IPS-18a (cell line): ENCODE results near the gene OSBPL2.

ENCODE experiments used
- H3K27ac ChIP-seq: one replicate; pipeline ENCODE4 v1.5.1; 2013; ENCODE audit warnings: low read length
- H3K27me3 ChIP-seq: one replicate; pipeline ENCODE4 v1.6.1; 2013; ENCODE audit warnings: mild to moderate bottlenecking, low read length; ENCODE audit not compliant: control insufficient read depth, insufficient read depth
- H3K36me3 ChIP-seq: one replicate; pipeline ENCODE4 v1.6.1; 2013; ENCODE audit warnings: low read depth, low read length; ENCODE audit not compliant: control insufficient read depth
- H3K4me1 ChIP-seq: one replicate; pipeline ENCODE4 v1.6.1; 2013; ENCODE audit warnings: low read depth, low read length; ENCODE audit not compliant: control insufficient read depth
- H3K4me3 ChIP-seq: one replicate; pipeline ENCODE4 v1.5.1; 2013; ENCODE audit warnings: low read length
- H3K9ac ChIP-seq: one replicate; pipeline ENCODE4 v1.6.1; 2013; ENCODE audit warnings: mild to moderate bottlenecking, low read length, moderate library complexity
- H3K9me3 ChIP-seq: one replicate; pipeline ENCODE4 v1.6.1; 2013; ENCODE audit warnings: low read depth, low read length; ENCODE audit not compliant: control insufficient read depth

The OSBPL2 gene

GRCh38 chr20:62240020-62240685 is 1.8 kb downstream of the OSBPL2 start:
- Histone ChIP-seq H3K4me3 (no peak overlapping the region), H3K36me3 (no peaks in the 10 kb centered on the region), H3K9me3 (no peaks in the 10 kb centered on the region), H3K27me3 (no peaks in the 10 kb centered on the region), H3K27ac (no peak overlapping the region), H3K9ac (no peak overlapping the region), H3K4me1 (peaks cover 5% of the 10 kb centered on the region)

- H3K4me3 ChIP-seq: no peak overlapping the region
- no peaks in the 10 kb centered on the region for H3K36me3 ChIP-seq
Observed at GRCh38 chr20:62241506-62241905, 3.2 kb downstream of the OSBPL2 start.

GRCh38 chr20:62242176-62242575 is 3.9 kb downstream of the OSBPL2 start:
- H3K27ac ChIP-seq: no peak overlapping the region
- H3K9me3 ChIP-seq: no peaks in the 10 kb centered on the region
- no peak overlapping the region for H3K4me3 ChIP-seq
- no peaks in the 10 kb centered on the region for H3K36me3 ChIP-seq
- no peaks in the 10 kb centered on the region for H3K27me3 ChIP-seq
- no peak overlapping the region for H3K9ac ChIP-seq
- H3K4me1 ChIP-seq: peaks cover 5% of the 10 kb centered on the region

More at GRCh38 chr20:62241506-62241905, 3.2 kb downstream of the OSBPL2 start:
- Histone ChIP-seq H3K27ac (no peak overlapping the region), H3K4me1 (peaks cover 5% of the 10 kb centered on the region), H3K9me3 (no peaks in the 10 kb centered on the region), H3K9ac (no peak overlapping the region), H3K27me3 (no peaks in the 10 kb centered on the region)

GRCh38 chr20:62243106-62243505 is 4.8 kb downstream of the OSBPL2 start:
- H3K4me3 ChIP-seq: no peak overlapping the region
- no peak overlapping the region for H3K9ac ChIP-seq
- H3K36me3 ChIP-seq: no peaks in the 10 kb centered on the region

GRCh38 chr20:62243906-62244515 is 5.7 kb downstream of the OSBPL2 start:
- Histone ChIP-seq H3K27ac (no peak overlapping the region), H3K9me3 (no peaks in the 10 kb centered on the region), H3K36me3 (no peaks in the 10 kb centered on the region), H3K4me1 (no peaks in the 10 kb centered on the region), H3K27me3 (no peaks in the 10 kb centered on the region), H3K4me3 (no peak overlapping the region), H3K9ac (no peak overlapping the region)

More at GRCh38 chr20:62243106-62243505, 4.8 kb downstream of the OSBPL2 start:
- no peaks in the 10 kb centered on the region for H3K9me3 ChIP-seq
- no peaks in the 10 kb centered on the region for H3K4me1 ChIP-seq
- H3K27ac ChIP-seq: no peak overlapping the region
- no peaks in the 10 kb centered on the region for H3K27me3 ChIP-seq

GRCh38 chr20:62244644-62245108 is 6.4 kb downstream of the OSBPL2 start:
- Histone ChIP-seq H3K36me3 (no peaks in the 10 kb centered on the region), H3K9me3 (no peaks in the 10 kb centered on the region), H3K27me3 (no peaks in the 10 kb centered on the region), H3K4me3 (no peak overlapping the region), H3K4me1 (no peaks in the 10 kb centered on the region), H3K9ac (no peak overlapping the region), H3K27ac (no peak overlapping the region)

- Histone ChIP-seq H3K36me3 (no peaks in the 10 kb centered on the region), H3K9ac (no peak overlapping the region), H3K27ac (no peak overlapping the region)
Observed at GRCh38 chr20:62245911-62246280, 7.6 kb downstream of the OSBPL2 start.

GRCh38 chr20:62246431-62246830 is 8.1 kb downstream of the OSBPL2 start:
- Histone ChIP-seq H3K9ac (no peak overlapping the region), H3K27ac (no peak overlapping the region), H3K9me3 (no peaks in the 10 kb centered on the region), H3K36me3 (no peaks in the 10 kb centered on the region), H3K27me3 (no peaks in the 10 kb centered on the region), H3K4me1 (no peaks in the 10 kb centered on the region), H3K4me3 (no peak overlapping the region)

More at GRCh38 chr20:62245911-62246280, 7.6 kb downstream of the OSBPL2 start:
- no peaks in the 10 kb centered on the region for H3K4me1 ChIP-seq
- no peaks in the 10 kb centered on the region for H3K9me3 ChIP-seq
- H3K4me3 ChIP-seq: no peak overlapping the region
- H3K27me3 ChIP-seq: no peaks in the 10 kb centered on the region

- Histone ChIP-seq H3K9me3 (no peaks in the 10 kb centered on the region), H3K36me3 (no peaks in the 10 kb centered on the region), H3K4me3 (no peak overlapping the region), H3K27me3 (no peaks in the 10 kb centered on the region), H3K27ac (no peak overlapping the region), H3K9ac (no peak overlapping the region), H3K4me1 (no peaks in the 10 kb centered on the region)
Observed at GRCh38 chr20:62246872-62247652, 8.7 kb downstream of the OSBPL2 start.

GRCh38 chr20:62248890-62249560 is 10.7 kb downstream of the OSBPL2 start:
- Histone ChIP-seq H3K4me1 (no peaks in the 10 kb centered on the region), H3K27me3 (no peaks in the 10 kb centered on the region), H3K9ac (no peak overlapping the region), H3K36me3 (no peaks in the 10 kb centered on the region), H3K9me3 (no peaks in the 10 kb centered on the region), H3K4me3 (no peak overlapping the region), H3K27ac (no peak overlapping the region)

- Histone ChIP-seq H3K9me3 (no peaks in the 10 kb centered on the region), H3K27me3 (no peaks in the 10 kb centered on the region), H3K4me3 (no peak overlapping the region), H3K4me1 (no peaks in the 10 kb centered on the region), H3K36me3 (no peaks in the 10 kb centered on the region), H3K27ac (no peak overlapping the region), H3K9ac (no peak overlapping the region)
Observed at GRCh38 chr20:62252342-62252966, 14.1 kb downstream of the OSBPL2 start.
